ENCODE results near the gene COL5A2. TPM values are rescaled to one million over a fixed set of nuclear protein-coding genes. Genes with fewer than 3 reads are reported as not detected.

COL5A2 gene
- total and polyA plus RNA-seq, 11 donors = 4.4 to 61.1 (median 12.4) TPM

DNA sequence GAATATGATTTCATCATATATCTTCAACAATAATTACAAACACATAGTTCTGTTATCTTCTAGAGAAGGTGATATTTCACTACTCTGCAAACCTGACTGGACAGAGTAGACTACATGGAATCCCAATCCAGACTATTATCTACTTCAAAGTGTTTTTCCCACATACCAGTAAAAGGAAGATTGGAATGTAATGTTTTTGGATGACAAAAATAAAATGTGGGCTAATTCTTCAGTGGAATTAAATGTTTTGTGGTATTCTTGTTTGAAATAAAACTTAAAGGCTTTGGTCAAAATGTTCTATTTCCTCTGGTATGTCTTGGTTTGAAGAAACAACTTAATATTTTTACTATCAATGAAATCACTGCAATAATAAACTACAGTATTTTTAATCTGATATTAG lies 22.1 kb downstream of the COL5A2 start:
- Histone ChIP-seq H3K27me3 (no peaks in the 10 kb centered on the region), H3K27ac (no peak overlapping the region), H3K4me3 (no peak overlapping the region), H3K9me3 (no peaks in the 10 kb centered on the region), H3K4me1 (peaks cover 0 to 29% (median 3%) of the 10 kb centered on the region in 12 donors), H3K36me3 (no peaks in the 10 kb centered on the region)
- ATAC-seq (no peak), DNase-seq (no peak)
- intact Hi-C loops (cut with DNase I) = no loop called here
- TF ChIP-seq POLR2A (IDR thresholded peaks at IDR 0.05) = no peak
- TF ChIP-seq, protein P1, sequence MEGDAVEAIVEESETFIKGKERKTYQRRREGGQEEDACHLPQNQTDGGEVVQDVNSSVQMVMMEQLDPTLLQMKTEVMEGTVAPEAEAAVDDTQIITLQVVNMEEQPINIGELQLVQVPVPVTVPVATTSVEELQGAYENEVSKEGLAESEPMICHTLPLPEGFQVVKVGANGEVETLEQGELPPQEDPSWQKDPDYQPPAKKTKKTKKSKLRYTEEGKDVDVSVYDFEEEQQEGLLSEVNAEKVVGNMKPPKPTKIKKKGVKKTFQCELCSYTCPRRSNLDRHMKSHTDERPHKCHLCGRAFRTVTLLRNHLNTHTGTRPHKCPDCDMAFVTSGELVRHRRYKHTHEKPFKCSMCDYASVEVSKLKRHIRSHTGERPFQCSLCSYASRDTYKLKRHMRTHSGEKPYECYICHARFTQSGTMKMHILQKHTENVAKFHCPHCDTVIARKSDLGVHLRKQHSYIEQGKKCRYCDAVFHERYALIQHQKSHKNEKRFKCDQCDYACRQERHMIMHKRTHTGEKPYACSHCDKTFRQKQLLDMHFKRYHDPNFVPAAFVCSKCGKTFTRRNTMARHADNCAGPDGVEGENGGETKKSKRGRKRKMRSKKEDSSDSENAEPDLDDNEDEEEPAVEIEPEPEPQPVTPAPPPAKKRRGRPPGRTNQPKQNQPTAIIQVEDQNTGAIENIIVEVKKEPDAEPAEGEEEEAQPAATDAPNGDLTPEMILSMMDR (IDR thresholded peaks at IDR 0.05) = no peak

DNA sequence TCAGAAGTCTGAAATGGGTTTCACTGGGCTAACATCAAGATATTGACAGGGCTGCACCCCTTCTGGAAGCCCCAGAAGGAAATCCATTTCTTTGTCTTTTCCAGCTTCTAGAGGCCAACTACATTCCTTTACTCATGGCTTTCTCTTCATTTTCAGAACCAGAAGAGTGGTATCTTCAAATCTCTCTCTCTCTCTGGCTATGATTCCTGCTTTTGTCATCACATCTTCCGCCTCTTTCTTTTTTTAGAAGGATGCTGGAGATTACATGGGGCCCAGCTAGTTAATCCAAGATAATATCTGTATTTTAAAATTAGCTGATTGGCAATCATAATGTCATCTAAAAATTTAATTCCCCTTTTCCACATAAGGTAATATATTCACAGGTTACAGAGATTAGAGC lies 23.8 kb downstream of the COL5A2 start:
- Histone ChIP-seq H3K36me3 (no peaks in the 10 kb centered on the region), H3K4me1 (peaks cover 0 to 36% (median 3%) of the 10 kb centered on the region in 12 donors), H3K27ac (no peak overlapping the region), H3K4me3 (no peak overlapping the region), H3K27me3 (no peaks in the 10 kb centered on the region), H3K9me3 (no peaks in the 10 kb centered on the region)
- no peak for ATAC-seq
- TF ChIP-seq, protein P1 (IDR thresholded peaks at IDR 0.05) = no peak
- TF ChIP-seq POLR2A (IDR thresholded peaks at IDR 0.05) = no peak
- intact Hi-C loops (cut with DNase I) = no loop called here
- 73 to 81% (median 76%) methylated on average over 1 of the region's 1 CpG for WGBS, 4 donors
- DNase-seq = no peak

DNA sequence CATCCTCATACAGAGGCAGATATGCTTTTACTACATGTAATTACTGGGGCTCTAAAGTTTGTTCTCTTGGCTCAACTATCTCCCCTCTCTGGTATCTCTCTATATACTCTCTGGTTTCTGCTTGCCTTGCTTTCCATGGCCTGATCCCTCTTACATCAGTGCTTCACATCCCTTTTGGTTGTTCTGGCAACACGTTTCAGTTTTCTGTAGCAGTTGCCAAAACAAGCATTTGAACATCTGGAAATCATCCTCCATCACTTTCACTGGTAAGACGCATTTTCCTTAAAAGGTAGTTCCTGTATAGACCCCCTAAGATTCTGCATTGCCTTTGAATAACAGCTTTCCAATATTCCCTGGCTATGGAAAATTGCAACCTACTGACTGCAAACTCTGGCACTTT lies 25.9 kb downstream of the COL5A2 start:
- TF ChIP-seq, protein P1 (IDR thresholded peaks at IDR 0.05) = no peak
- no peak for TF ChIP-seq POLR2A (IDR thresholded peaks at IDR 0.05)
- peaks cover 0 to 29% (median 4%) of the 10 kb centered on the region in 12 donors for H3K4me1 ChIP-seq

DNA sequence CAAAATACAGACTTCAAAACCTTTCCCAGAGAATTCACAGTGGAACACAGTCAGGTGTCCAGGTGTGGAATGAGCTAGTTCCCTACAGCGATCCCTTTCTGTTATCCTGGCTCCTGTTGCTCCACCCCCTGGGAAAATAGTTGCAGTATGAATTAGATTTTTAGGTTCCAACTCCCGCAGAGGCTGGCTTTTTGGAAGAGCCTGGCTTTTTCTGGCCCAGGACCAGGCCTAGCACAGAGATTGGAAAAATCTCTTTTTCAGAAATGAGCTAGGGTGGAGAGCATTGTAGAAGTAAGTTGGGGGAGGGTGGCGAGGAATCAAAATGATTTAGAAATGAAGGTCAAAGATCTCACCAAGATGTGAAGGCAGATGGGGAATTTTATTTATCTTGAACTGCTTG lies 27.1 kb downstream of the COL5A2 start:
- intact Hi-C loops (cut with DNase I) = no loop called here
- peaks cover 0 to 29% (median 4%) of the 10 kb centered on the region in 12 donors for H3K4me1 ChIP-seq

More for the DNA sequence above, 25.9 kb downstream of the COL5A2 start:
- Histone ChIP-seq H3K27me3 (no peaks in the 10 kb centered on the region), H3K27ac (peak overlapping the region in 3 of 12 donors; percentile 11 to 49 (median 40)), H3K4me3 (no peak overlapping the region), H3K9me3 (no peaks in the 10 kb centered on the region), H3K36me3 (no peaks in the 10 kb centered on the region)
- intact Hi-C loops (cut with DNase I) = no loop called here
- 32 to 49% (median 39%) methylated on average over 2 of the region's 2 CpGs for WGBS, 4 donors
- peak; percentile 34 to 87 (median 78) for ATAC-seq
- DNase-seq = peak in 1 of 5 donors; percentile 24

More for the DNA sequence above, 27.1 kb downstream of the COL5A2 start:
- 64 to 78% (median 69%) methylated on average over 3 of the region's 3 CpGs for WGBS, 4 donors
- ATAC-seq (peak in 2 of 4 donors; percentile 59 to 62), DNase-seq (peak in 3 of 5 donors; percentile 36 to 52 (median 37))
- TF ChIP-seq, protein P1 (IDR thresholded peaks at IDR 0.05) = no peak
- TF ChIP-seq POLR2A (IDR thresholded peaks at IDR 0.05) = no peak
- Histone ChIP-seq H3K4me3 (no peak overlapping the region), H3K27me3 (no peaks in the 10 kb centered on the region), H3K27ac (peak overlapping the region in 6 of 12 donors; percentile 9 to 54 (median 24)), H3K36me3 (no peaks in the 10 kb centered on the region), H3K9me3 (no peaks in the 10 kb centered on the region)

Measured in heart left ventricle (tissue), 16 donors.